ENCODE results near the gene OVCA2.
"Not testable (repeated sequence)": the region's sequence is repeated elsewhere in the genome, so short reads cannot be mapped to it uniquely, and the experiment has no call there.

OVCA2 gene

DNA sequence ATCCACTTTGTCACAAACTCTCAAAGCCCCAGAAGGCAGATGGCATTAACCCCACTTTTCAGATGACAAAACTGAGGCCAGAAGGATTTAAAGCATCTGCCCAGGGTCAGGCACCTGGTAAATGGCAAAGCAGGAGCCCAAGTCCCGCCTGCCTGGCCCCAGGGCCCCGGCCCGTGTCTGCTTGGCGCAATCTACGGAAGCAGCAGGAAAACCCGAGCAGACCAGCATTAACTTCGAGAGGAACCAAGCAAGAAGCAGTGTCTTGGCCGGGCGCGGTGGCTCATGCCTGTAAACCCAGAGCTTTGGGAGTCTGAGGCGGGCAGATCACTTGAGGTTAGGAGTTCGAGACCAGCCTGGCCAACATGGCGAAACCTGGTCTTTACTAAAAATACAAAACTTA, 38.3 kb upstream of the OVCA2 start:
- no peak overlapping the region for H3K9ac ChIP-seq (ENCODE audit: low read depth, low read length)
- peaks cover 6% of the 10 kb centered on the region for H3K4me1 ChIP-seq (ENCODE audit: control insufficient read depth, insufficient read depth, low read length)
- H3K27me3 ChIP-seq (ENCODE audit: control insufficient read depth, insufficient read depth, low read length), result peaks cover 7% of the 10 kb centered on the region
- no peak overlapping the region for H3K4me2 ChIP-seq (ENCODE audit: low read length)
- no peak overlapping the region for H3K4me3 ChIP-seq (ENCODE audit: low read length)
- H3K36me3 ChIP-seq (ENCODE audit: insufficient read depth, low read length), result no peaks in the 10 kb centered on the region
- no peaks in the 10 kb centered on the region for H3K9me3 ChIP-seq (replicated peaks; ENCODE audit: low read length)

DNA sequence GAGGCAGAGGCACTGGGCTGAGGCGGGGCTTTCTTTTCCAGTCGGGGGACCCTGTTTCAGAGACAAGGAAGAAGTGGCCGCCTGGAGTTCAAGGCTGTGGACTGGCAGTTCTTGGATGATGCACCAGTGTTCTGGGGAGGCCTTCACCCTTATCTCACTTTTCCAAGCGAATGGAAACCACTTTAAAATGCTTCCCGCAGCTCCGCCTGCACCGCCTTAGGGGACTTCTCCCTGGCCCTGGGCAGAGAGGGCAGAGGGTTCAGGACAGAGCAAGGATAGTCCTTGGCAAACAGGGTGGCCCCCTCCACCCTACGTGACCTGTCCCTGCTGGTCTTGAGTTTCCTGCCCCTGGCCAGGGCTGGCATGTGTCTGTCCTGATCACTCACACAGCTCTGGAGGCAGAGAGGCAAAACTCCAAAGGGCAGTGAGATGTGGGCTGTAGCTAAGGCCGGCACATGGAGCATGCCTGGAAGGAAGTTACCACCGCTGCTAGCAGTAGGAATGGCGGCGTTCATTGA, 37.3 kb upstream of the OVCA2 start:
- no peak overlapping the region for H3K9ac ChIP-seq (ENCODE audit: low read depth, low read length)
- H3K4me3 ChIP-seq (ENCODE audit: low read length), result no peak overlapping the region
- H3K4me1 ChIP-seq (ENCODE audit: control insufficient read depth, insufficient read depth, low read length), result peaks cover 5% of the 10 kb centered on the region
- peaks cover 7% of the 10 kb centered on the region for H3K27me3 ChIP-seq (ENCODE audit: control insufficient read depth, insufficient read depth, low read length)
- H3K9me3 ChIP-seq (replicated peaks; ENCODE audit: low read length), result no peaks in the 10 kb centered on the region
- no peaks in the 10 kb centered on the region for H3K36me3 ChIP-seq (ENCODE audit: insufficient read depth, low read length)
- H3K4me2 ChIP-seq (ENCODE audit: low read length), result no peak overlapping the region

DNA sequence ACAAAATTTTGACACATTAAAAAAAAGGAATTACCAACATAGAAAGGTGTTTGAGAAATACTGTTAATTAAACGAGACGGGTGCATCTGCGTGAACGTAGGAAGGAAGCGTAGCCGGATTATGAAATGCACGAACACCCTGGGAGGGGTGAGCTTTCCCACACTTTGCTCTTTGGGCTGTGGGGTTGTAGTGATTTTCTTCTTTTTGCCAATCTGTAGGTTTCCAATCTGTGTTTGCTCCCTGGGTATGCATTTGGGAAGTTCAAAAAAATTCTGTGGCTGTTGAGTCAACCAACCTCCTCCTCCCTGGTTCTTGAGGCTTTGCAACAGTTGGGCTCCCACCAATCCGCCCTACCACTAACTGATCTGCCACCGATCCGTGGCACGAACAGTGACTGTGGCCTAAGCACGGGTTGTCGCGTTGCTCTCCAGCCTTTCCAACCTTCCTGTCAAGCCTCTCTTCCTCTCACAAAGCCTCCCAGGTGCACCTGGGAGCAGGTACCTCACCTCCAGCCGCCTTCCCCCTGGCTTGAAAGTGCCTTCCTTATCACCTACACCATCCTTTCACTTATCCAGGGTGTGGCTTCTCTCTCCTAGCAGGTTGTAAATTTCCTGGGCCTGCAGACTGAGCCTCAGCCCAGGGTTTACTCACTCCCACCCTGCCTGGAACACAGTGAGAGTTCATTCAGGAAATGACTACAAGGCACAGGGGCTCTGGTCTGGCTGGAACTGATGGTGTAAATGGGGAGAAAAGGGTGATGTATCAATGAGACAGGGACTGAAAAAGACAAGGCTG, 33.3 kb upstream of the OVCA2 start:
- Histone ChIP-seq H3K27me3 (ENCODE audit: control insufficient read depth, insufficient read depth, low read length) (peaks cover under 1% of the 10 kb centered on the region), H3K4me3 (ENCODE audit: low read length) (no peak overlapping the region), H3K9ac (ENCODE audit: low read depth, low read length) (no peak overlapping the region), H3K4me2 (ENCODE audit: low read length) (no peak overlapping the region), H3K9me3 (replicated peaks; ENCODE audit: low read length) (no peaks in the 10 kb centered on the region), H3K4me1 (ENCODE audit: control insufficient read depth, insufficient read depth, low read length) (peaks cover 11% of the 10 kb centered on the region), H3K36me3 (ENCODE audit: insufficient read depth, low read length) (no peaks in the 10 kb centered on the region)

DNA sequence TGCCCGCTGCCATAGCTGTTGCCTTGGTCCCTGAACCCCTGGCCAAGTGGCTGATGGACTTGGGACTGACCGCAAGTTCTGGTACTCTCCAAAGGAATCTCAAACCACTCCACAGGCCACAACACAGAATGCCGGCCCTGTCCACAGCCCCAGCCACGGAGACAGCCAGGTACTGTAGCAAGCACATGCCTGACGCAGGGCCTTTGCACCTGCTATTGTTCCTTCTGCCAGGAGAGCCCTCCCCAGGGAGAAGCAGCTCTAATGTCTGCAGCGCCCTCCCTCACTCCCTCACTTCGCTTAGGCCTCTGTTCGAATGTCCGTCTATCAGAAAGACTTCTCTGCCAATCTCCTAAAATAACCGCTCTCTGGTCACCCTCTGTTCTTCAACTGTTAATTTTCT, 32.1 kb upstream of the OVCA2 start:
- no peaks in the 10 kb centered on the region for H3K36me3 ChIP-seq (ENCODE audit: insufficient read depth, low read length)
- H3K27me3 ChIP-seq (ENCODE audit: control insufficient read depth, insufficient read depth, low read length), result no peaks in the 10 kb centered on the region
- no peak overlapping the region for H3K9ac ChIP-seq (ENCODE audit: low read depth, low read length)
- H3K9me3 ChIP-seq (replicated peaks; ENCODE audit: low read length), result no peaks in the 10 kb centered on the region
- H3K4me2 ChIP-seq (ENCODE audit: low read length), result no peak overlapping the region
- H3K4me1 ChIP-seq (ENCODE audit: control insufficient read depth, insufficient read depth, low read length), result peaks cover 14% of the 10 kb centered on the region
- no peak overlapping the region for H3K4me3 ChIP-seq (ENCODE audit: low read length)

DNA sequence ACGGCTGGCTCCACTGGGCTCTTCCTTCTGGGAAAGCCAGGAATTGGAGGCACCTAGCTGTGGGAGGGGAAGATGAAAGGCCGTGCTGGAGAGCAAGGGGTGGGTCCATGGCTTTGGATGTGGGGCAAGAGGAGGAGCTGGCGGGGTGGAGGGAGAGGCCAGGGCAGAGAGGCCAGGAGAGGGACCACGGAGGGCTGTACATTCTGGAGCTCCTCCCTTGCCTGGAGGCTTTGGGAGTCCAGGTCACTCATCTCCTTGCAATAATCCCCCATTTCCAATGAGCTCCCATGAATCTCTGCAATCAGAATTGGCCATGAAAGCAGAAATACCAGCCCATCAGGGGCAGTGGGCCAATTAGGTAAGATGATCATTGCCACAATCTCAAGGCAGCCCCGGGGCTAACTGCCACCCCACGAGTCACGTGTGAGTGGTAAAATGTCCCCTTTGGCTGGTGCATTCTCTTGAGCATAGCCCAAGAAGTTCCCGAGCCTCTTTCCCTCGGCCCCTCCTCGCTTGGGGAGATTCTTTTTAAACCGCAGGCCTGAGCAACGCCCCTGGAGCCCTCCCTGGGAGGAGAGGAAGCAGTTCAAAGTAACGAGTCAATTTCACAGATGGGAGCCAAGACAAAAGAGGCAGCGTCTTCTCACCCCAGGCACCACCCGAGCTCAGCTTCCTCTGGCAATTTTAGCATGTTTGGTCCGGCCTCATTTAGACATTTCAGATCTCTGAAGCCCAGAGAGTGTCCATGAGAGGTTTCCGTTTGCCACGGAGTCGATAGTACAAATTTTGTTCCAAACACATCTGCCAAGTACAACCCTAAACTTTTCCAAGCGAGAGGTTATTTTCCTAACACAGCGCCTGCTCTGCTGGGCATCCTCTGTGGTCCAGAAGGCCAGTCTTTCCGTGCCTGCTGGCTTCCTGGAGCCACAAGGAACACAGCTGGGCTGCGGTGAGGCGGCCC, 30.1 kb upstream of the OVCA2 start:
- Histone ChIP-seq H3K4me1 (ENCODE audit: control insufficient read depth, insufficient read depth, low read length) (peaks cover 14% of the 10 kb centered on the region), H3K4me3 (ENCODE audit: low read length) (no peak overlapping the region), H3K27me3 (ENCODE audit: control insufficient read depth, insufficient read depth, low read length) (peaks cover 13% of the 10 kb centered on the region), H3K36me3 (ENCODE audit: insufficient read depth, low read length) (no peaks in the 10 kb centered on the region), H3K4me2 (ENCODE audit: low read length) (peak overlapping the region; percentile 63), H3K9ac (ENCODE audit: low read depth, low read length) (no peak overlapping the region), H3K9me3 (replicated peaks; ENCODE audit: low read length) (no peaks in the 10 kb centered on the region)

DNA sequence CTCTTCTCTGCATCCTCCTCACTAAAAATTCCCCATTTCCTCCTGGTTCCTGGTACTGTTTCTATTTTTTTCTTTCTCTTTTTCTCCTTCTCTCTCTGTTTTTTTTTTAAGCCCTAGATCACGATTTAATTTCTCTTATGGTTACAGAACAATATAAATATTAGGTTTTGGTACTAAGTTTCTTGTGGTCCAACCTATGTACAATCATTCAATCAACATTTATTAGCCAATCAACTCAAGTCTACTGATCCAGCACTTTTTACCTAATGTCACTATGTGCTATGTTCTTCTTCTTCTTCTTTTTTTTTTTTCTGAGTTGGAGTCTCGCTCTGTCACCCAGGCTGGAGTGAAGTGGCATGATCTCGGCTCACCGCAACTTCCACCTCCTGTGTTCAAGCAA, 29.3 kb upstream of the OVCA2 start:
- no peak overlapping the region for H3K9ac ChIP-seq (ENCODE audit: low read depth, low read length)

DNA sequence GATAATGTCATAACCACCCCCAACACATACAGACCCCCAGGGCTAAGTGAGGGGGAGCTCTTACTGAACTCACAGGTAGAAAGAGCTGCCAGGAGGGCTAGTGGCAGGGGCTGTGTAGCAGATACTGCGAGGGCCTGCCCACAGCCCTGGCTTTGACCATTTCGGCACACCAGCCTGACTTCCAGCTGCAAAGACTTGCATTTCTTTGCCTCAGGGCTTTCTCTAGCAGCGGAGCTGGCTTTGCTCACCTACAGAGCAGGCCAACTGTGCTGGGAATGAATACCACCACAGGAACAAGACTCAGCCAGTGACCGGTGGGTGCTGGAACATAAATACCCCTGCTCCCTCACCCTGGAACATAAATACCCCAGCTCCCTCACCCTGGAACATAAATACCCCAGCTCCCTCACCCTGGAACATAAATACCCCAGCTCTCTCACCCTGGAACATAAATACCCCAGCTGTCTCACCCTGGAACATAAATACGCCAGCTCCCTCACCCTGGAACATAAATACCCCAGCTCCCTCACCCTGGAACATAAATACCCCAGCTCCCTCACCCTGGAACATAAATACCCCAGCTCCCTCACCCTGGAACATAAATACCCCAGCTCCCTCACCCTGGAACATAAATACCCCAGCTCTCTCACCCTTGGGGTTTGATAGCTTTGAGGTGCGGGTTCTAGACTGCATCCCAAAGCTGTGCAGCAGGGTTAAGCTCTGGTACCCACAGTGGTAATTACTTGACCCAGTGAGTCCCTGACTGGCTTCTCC, 28.4 kb upstream of the OVCA2 start:
- peaks cover 30% of the 10 kb centered on the region for H3K27me3 ChIP-seq (ENCODE audit: control insufficient read depth, insufficient read depth, low read length)
- not testable (repeated sequence) for H3K9ac ChIP-seq (ENCODE audit: low read depth, low read length); H3K4me2 ChIP-seq (ENCODE audit: low read length); H3K36me3 ChIP-seq (ENCODE audit: insufficient read depth, low read length); H3K9me3 ChIP-seq (replicated peaks; ENCODE audit: low read length); H3K4me3 ChIP-seq (ENCODE audit: low read length)
- H3K4me1 ChIP-seq (ENCODE audit: control insufficient read depth, insufficient read depth, low read length), result peaks cover 14% of the 10 kb centered on the region

More for the DNA sequence above, 29.3 kb upstream of the OVCA2 start:
- Histone ChIP-seq H3K4me3 (ENCODE audit: low read length) (no peak overlapping the region), H3K36me3 (ENCODE audit: insufficient read depth, low read length) (no peaks in the 10 kb centered on the region), H3K4me1 (ENCODE audit: control insufficient read depth, insufficient read depth, low read length) (peaks cover 14% of the 10 kb centered on the region), H3K4me2 (ENCODE audit: low read length) (no peak overlapping the region), H3K9me3 (replicated peaks; ENCODE audit: low read length) (no peaks in the 10 kb centered on the region), H3K27me3 (ENCODE audit: control insufficient read depth, insufficient read depth, low read length) (peaks cover 21% of the 10 kb centered on the region)

DNA sequence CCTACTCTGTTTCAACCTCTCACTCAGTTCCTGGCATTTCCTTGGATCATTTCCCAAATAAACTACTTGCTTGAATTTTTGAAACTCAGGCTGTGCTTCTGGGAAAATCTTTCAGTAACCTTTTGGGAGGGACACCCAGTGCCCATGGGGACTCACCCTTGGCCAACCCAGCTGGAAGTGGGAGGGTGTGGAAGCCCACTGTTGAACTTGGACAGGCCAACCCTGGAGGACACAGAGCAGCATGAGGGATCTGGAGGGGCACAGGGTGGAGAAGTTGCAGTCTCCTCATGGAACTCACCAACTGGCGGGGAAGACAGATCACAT, 27.9 kb upstream of the OVCA2 start:
- Histone ChIP-seq H3K27me3 (ENCODE audit: control insufficient read depth, insufficient read depth, low read length) (peaks cover 36% of the 10 kb centered on the region), H3K4me1 (ENCODE audit: control insufficient read depth, insufficient read depth, low read length) (peaks cover 14% of the 10 kb centered on the region), H3K4me3 (ENCODE audit: low read length) (no peak overlapping the region), H3K9me3 (replicated peaks; ENCODE audit: low read length) (no peaks in the 10 kb centered on the region), H3K4me2 (ENCODE audit: low read length) (no peak overlapping the region), H3K9ac (ENCODE audit: low read depth, low read length) (no peak overlapping the region), H3K36me3 (ENCODE audit: insufficient read depth, low read length) (no peaks in the 10 kb centered on the region)

DNA sequence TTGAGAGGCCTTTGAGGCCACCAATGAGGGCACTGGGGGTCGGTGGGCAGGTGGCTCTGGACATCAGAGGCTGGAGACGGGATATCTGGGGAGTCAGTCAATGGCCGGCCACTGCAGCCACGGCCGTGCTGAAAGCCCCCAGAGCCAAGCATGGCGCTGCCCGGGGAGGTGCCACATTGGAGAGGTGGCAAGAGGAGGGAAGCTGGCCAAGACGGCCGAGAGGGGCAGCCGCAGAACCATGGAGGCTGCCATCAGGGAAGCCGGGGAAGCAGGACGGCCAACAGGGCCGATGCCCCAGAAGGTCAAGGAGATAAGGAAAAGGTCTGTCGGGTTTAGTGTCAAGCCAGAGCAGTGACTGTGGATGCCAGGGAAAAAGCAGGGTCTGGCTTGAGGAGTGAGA, 26.5 kb upstream of the OVCA2 start:
- H3K9me3 ChIP-seq (replicated peaks; ENCODE audit: low read length), result no peaks in the 10 kb centered on the region
- no peak overlapping the region for H3K4me2 ChIP-seq (ENCODE audit: low read length)
- H3K27me3 ChIP-seq (ENCODE audit: control insufficient read depth, insufficient read depth, low read length), result peaks cover 49% of the 10 kb centered on the region
- H3K9ac ChIP-seq (ENCODE audit: low read depth, low read length), result no peak overlapping the region
- no peaks in the 10 kb centered on the region for H3K36me3 ChIP-seq (ENCODE audit: insufficient read depth, low read length)
- H3K4me1 ChIP-seq (ENCODE audit: control insufficient read depth, insufficient read depth, low read length), result peaks cover 14% of the 10 kb centered on the region
- no peak overlapping the region for H3K4me3 ChIP-seq (ENCODE audit: low read length)

DNA sequence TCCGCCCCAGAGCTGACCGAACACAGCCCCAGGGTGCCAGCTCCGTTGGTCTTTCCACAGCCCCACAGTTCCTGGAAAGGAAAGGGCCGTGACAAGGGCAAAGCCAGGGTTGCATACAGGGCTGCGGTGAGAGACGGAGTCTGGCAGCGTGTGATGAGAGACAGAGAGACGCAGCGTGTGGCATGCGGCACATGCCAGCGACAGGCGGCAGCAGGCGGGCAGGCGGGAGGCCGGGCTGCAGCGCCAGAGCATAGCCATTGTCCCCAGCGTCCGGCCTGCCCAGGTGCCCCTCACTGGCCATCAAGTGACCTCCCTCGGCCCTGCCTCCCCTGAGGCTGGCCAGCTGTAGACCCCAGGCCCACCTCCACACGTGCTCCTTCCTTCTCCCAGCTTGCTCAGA, 25.3 kb upstream of the OVCA2 start:
- Histone ChIP-seq H3K4me3 (ENCODE audit: low read length) (no peak overlapping the region), H3K9ac (ENCODE audit: low read depth, low read length) (no peak overlapping the region), H3K27me3 (ENCODE audit: control insufficient read depth, insufficient read depth, low read length) (peaks cover 59% of the 10 kb centered on the region), H3K36me3 (ENCODE audit: insufficient read depth, low read length) (no peaks in the 10 kb centered on the region), H3K9me3 (replicated peaks; ENCODE audit: low read length) (no peaks in the 10 kb centered on the region), H3K4me1 (ENCODE audit: control insufficient read depth, insufficient read depth, low read length) (peaks cover 11% of the 10 kb centered on the region), H3K4me2 (ENCODE audit: low read length) (no peak overlapping the region)

DNA sequence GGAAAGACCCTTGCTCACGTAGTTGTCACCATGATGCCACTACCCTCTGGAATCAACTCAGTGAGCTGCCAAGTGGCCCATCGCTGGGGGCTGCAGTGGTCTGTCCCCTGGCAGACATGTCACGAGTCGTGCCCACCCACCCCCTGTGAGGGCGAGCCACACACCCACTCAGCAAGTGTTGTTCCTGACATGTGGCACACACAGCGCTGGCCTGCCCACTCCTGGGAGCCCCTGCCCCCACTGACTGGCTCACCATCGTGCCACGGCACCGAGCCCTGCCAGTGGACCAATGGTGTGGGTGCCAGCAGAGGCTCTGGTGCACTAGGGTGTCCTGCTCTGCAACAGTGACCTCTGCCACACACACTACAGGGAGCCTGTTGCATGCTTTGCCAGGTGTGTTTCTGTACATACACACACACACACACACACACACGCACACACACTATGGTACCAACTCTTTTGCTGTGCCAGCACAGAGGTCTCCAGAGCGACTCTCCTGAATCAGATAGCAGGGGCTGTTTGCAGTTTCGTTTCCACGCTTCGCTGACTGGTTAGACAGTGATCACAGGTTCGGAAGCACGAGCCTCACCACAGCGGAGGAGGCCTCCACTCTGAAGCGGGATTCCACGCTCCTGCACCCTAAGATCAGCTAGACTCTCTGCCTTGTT, 24.4 kb upstream of the OVCA2 start:
- Histone ChIP-seq H3K9me3 (replicated peaks; ENCODE audit: low read length) (no peaks in the 10 kb centered on the region), H3K9ac (ENCODE audit: low read depth, low read length) (no peak overlapping the region), H3K36me3 (ENCODE audit: insufficient read depth, low read length) (no peaks in the 10 kb centered on the region), H3K4me1 (ENCODE audit: control insufficient read depth, insufficient read depth, low read length) (peaks cover 3% of the 10 kb centered on the region), H3K4me2 (ENCODE audit: low read length) (no peak overlapping the region), H3K4me3 (ENCODE audit: low read length) (no peak overlapping the region), H3K27me3 (ENCODE audit: control insufficient read depth, insufficient read depth, low read length) (peaks cover 61% of the 10 kb centered on the region)
